ENCODE results near the gene TMEM60. TPM values are rescaled to one million over a fixed set of nuclear protein-coding genes. Genes with fewer than 3 reads are reported as not detected.

The TMEM60 gene
- total and polyA plus RNA-seq, 2 of the 13 experiments (the other 11 are each of a cell fraction or from before 2014, with no cell fraction given), result 25.6 to 27.7 TPM

DNA sequence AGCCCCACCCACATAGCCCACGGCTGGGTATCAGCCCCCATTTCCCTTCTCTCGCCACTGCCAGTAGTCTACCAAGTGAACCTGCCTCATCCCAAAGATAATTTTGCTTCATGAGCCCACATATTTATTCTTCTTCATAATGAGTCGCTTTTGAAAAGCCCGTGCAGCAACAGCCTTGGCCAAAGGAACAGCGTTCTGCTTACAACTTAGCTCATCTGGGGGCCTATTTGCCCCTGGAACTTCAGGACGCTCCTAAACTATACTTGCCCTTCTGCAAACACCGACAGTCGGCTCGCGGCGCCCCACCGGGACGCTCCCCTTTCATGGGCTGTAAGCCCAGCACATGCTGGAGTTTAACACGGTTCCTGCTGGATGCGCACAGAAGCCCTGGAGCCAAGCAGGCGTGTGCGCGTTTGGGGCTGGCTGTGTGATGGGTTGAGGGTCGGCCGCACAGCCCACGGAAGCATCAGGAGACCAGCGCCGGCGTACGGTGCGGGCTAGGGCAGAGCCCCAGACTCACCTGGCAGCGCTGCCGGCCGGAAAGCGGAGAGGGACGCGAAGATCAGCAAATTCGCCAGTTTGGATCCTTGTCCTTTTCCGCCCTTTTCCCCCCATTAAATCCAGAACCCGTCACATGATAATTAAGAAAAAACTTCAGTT, 370 bp downstream of the TMEM60 start (continued):
- no peak for TF ChIP-seq PITX1 (CRISPR knock-in tag; IDR thresholded peaks at IDR 0.05)
- TF ChIP-seq ZNF790 (CRISPR knock-in tag; IDR thresholded peaks at IDR 0.05; ENCODE audit: borderline replicate concordance), result 0 out of 2 replicates have a peak, but pooled peaks have one; percentile 22
- peak; percentile 32; the same call in 1 of the 2 replicates for TF ChIP-seq SALL1 (CRISPR knock-in tag; IDR thresholded peaks at IDR 0.05)
- no peak for TF ChIP-seq SP1 (IDR thresholded peaks at IDR 0.05)
- TF ChIP-seq SP1 (CRISPR knock-in tag; IDR thresholded peaks at IDR 0.05), result no peak
- TF ChIP-seq HNRNPUL1 (IDR thresholded peaks at IDR 0.05; ENCODE audit: low read depth, low read length), result no peak
- no peak; the same call in 1 of the 2 replicates for TF ChIP-seq PHF20 (CRISPR knock-in tag; IDR thresholded peaks at IDR 0.05)
- TF ChIP-seq RFX3 (CRISPR knock-in tag; IDR thresholded peaks at IDR 0.05), result no peak
- TF ChIP-seq KLF11 (CRISPR knock-in tag; IDR thresholded peaks at IDR 0.05), result no peak
- TF ChIP-seq ZNF337 (CRISPR knock-in tag; IDR thresholded peaks at IDR 0.05; ENCODE audit: borderline replicate concordance, low read depth), result no peak
- TF ChIP-seq SOX6 (IDR thresholded peaks at IDR 0.05), result no peak
- TF ChIP-seq SOX6 (CRISPR knock-in tag; IDR thresholded peaks at IDR 0.05), result no peak; the same call in 1 of the 2 replicates
- TF ChIP-seq KLF15 (CRISPR knock-in tag; IDR thresholded peaks at IDR 0.05; ENCODE audit: borderline replicate concordance), result no peak
- no peak for TF ChIP-seq GATAD2A (CRISPR knock-in tag; IDR thresholded peaks at IDR 0.05)
- TF ChIP-seq POGZ (CRISPR knock-in tag; IDR thresholded peaks at IDR 0.05), result no peak
- TF ChIP-seq SSRP1 (CRISPR knock-in tag; IDR thresholded peaks at IDR 0.05), result no peak
- TF ChIP-seq, protein P1, sequence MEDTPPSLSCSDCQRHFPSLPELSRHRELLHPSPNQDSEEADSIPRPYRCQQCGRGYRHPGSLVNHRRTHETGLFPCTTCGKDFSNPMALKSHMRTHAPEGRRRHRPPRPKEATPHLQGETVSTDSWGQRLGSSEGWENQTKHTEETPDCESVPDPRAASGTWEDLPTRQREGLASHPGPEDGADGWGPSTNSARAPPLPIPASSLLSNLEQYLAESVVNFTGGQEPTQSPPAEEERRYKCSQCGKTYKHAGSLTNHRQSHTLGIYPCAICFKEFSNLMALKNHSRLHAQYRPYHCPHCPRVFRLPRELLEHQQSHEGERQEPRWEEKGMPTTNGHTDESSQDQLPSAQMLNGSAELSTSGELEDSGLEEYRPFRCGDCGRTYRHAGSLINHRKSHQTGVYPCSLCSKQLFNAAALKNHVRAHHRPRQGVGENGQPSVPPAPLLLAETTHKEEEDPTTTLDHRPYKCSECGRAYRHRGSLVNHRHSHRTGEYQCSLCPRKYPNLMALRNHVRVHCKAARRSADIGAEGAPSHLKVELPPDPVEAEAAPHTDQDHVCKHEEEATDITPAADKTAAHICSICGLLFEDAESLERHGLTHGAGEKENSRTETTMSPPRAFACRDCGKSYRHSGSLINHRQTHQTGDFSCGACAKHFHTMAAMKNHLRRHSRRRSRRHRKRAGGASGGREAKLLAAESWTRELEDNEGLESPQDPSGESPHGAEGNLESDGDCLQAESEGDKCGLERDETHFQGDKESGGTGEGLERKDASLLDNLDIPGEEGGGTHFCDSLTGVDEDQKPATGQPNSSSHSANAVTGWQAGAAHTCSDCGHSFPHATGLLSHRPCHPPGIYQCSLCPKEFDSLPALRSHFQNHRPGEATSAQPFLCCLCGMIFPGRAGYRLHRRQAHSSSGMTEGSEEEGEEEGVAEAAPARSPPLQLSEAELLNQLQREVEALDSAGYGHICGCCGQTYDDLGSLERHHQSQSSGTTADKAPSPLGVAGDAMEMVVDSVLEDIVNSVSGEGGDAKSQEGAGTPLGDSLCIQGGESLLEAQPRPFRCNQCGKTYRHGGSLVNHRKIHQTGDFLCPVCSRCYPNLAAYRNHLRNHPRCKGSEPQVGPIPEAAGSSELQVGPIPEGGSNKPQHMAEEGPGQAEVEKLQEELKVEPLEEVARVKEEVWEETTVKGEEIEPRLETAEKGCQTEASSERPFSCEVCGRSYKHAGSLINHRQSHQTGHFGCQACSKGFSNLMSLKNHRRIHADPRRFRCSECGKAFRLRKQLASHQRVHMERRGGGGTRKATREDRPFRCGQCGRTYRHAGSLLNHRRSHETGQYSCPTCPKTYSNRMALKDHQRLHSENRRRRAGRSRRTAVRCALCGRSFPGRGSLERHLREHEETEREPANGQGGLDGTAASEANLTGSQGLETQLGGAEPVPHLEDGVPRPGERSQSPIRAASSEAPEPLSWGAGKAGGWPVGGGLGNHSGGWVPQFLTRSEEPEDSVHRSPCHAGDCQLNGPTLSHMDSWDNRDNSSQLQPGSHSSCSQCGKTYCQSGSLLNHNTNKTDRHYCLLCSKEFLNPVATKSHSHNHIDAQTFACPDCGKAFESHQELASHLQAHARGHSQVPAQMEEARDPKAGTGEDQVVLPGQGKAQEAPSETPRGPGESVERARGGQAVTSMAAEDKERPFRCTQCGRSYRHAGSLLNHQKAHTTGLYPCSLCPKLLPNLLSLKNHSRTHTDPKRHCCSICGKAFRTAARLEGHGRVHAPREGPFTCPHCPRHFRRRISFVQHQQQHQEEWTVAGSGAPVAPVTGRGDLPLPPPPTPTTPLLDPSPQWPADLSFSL (CRISPR knock-in tag; IDR thresholded peaks at IDR 0.05), result no peak
- no peak for TF ChIP-seq CREB3 (CRISPR knock-in tag; IDR thresholded peaks at IDR 0.05)
- no peak for TF ChIP-seq BRD4 (CRISPR knock-in tag; IDR thresholded peaks at IDR 0.05)
- no peak for TF ChIP-seq NBN (conservative IDR thresholded peaks at IDR 0.05)
- peak; percentile 67; the same call in 1 of the 2 replicates for TF ChIP-seq POLR2AphosphoS5 (IDR thresholded peaks at IDR 0.05; ENCODE audit: low read depth, low read length)
- no peak for TF ChIP-seq BCL6 (CRISPR knock-in tag; IDR thresholded peaks at IDR 0.05)
- no peak for TF ChIP-seq CHD2 (IDR thresholded peaks at IDR 0.05; ENCODE audit: low read depth, low read length)
- TF ChIP-seq ZNF205 (CRISPR knock-in tag; IDR thresholded peaks at IDR 0.05), result no peak
- TF ChIP-seq, protein P2, sequence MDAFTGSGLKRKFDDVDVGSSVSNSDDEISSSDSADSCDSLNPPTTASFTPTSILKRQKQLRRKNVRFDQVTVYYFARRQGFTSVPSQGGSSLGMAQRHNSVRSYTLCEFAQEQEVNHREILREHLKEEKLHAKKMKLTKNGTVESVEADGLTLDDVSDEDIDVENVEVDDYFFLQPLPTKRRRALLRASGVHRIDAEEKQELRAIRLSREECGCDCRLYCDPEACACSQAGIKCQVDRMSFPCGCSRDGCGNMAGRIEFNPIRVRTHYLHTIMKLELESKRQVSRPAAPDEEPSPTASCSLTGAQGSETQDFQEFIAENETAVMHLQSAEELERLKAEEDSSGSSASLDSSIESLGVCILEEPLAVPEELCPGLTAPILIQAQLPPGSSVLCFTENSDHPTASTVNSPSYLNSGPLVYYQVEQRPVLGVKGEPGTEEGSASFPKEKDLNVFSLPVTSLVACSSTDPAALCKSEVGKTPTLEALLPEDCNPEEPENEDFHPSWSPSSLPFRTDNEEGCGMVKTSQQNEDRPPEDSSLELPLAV (CRISPR knock-in tag; conservative IDR thresholded peaks at IDR 0.05; ENCODE audit: low read depth), result no peak

Measured in HepG2 (cell line).